ENCODE measurements around the gene NEU4.

Gene NEU4

DNA sequence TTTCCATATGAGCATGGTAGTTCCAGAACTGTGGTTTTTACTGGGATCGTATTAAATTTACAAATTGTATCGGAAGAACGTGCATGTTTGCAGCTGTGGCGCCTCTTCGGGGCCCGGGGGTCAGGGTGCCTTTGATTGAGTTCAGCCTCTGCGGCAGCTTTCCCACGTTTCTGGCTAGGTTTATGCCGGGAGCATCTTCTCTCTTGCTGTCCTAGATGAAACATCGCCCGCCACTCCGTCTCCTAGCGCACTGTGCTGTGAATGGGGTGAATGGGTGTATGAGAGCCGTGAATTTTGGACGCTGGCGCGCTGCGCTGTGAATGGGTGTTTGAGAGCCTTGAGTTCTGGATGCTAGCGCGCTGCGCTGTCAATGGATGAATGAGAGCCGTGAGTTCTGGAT lies 37.4 kb downstream of the NEU4 start:
- no peak overlapping the region for H3K4me3 ChIP-seq (ENCODE audit: low read depth, low read length)
- TF ChIP-seq, protein P1, sequence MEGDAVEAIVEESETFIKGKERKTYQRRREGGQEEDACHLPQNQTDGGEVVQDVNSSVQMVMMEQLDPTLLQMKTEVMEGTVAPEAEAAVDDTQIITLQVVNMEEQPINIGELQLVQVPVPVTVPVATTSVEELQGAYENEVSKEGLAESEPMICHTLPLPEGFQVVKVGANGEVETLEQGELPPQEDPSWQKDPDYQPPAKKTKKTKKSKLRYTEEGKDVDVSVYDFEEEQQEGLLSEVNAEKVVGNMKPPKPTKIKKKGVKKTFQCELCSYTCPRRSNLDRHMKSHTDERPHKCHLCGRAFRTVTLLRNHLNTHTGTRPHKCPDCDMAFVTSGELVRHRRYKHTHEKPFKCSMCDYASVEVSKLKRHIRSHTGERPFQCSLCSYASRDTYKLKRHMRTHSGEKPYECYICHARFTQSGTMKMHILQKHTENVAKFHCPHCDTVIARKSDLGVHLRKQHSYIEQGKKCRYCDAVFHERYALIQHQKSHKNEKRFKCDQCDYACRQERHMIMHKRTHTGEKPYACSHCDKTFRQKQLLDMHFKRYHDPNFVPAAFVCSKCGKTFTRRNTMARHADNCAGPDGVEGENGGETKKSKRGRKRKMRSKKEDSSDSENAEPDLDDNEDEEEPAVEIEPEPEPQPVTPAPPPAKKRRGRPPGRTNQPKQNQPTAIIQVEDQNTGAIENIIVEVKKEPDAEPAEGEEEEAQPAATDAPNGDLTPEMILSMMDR (IDR thresholded peaks at IDR 0.05; ENCODE audit: control insufficient read depth, extremely low read depth, insufficient read depth) = no peak
- DNase-seq (ENCODE audit: low read depth) = no peak

GRCh38 chr2:241848761-241849615 lies 40.0 kb downstream of the NEU4 start:
- TF ChIP-seq, protein P1 (IDR thresholded peaks at IDR 0.05; ENCODE audit: control insufficient read depth, extremely low read depth, insufficient read depth) = no peak
- DNase-seq (ENCODE audit: low read depth) = no peak
- H3K4me3 ChIP-seq (ENCODE audit: low read depth, low read length) = no peak overlapping the region

- no peak overlapping the region for H3K4me3 ChIP-seq (ENCODE audit: low read depth, low read length)
- TF ChIP-seq, protein P1 (IDR thresholded peaks at IDR 0.05; ENCODE audit: control insufficient read depth, extremely low read depth, insufficient read depth) = no peak
- no peak for DNase-seq (ENCODE audit: low read depth)
Measured at GRCh38 chr2:241849616-241850543, 40.9 kb downstream of the NEU4 start.

DNA sequence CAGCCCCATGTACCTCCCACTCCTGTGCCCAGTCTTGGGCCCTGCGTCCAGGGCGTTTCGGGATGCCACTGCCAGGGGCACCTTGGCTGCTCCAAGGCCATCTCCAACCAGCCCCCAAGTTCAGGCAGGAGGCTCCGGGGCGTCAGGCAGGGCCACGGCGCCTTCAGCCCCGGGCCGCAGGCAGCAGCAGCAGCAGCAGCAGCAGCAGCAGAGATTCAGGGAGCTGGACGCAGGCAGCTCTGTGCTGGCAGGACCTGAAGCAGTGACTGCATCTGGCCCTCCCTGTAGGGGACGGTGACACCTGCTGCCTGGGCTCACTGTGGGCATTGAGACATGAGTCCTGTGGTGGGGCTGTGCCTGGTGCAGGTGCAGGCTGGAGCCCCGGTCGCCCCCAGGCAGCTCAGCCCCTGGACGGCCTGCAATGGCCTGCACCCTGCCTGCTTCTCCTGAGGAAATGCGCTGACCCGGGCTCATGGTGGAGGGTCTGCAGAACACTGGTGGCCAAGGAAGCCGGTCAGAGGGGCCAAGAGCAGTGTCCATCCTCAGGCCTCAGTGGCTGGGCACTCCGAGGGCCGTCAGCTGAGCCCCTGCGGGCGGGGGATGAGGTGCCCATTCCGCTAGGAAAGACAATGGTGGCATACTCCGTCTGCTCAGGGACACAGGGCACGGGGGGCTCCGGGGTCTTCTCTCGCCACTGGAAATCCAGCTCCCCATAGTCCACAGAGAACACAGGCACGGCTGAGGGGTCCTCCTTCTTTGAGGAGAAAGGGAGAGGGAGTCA lies 41.7 kb downstream of the NEU4 start:
- DNase-seq (ENCODE audit: low read depth) = no peak
- TF ChIP-seq, protein P1 (IDR thresholded peaks at IDR 0.05; ENCODE audit: control insufficient read depth, extremely low read depth, insufficient read depth) = no peak
- no peak overlapping the region for H3K4me3 ChIP-seq (ENCODE audit: low read depth, low read length)

DNA sequence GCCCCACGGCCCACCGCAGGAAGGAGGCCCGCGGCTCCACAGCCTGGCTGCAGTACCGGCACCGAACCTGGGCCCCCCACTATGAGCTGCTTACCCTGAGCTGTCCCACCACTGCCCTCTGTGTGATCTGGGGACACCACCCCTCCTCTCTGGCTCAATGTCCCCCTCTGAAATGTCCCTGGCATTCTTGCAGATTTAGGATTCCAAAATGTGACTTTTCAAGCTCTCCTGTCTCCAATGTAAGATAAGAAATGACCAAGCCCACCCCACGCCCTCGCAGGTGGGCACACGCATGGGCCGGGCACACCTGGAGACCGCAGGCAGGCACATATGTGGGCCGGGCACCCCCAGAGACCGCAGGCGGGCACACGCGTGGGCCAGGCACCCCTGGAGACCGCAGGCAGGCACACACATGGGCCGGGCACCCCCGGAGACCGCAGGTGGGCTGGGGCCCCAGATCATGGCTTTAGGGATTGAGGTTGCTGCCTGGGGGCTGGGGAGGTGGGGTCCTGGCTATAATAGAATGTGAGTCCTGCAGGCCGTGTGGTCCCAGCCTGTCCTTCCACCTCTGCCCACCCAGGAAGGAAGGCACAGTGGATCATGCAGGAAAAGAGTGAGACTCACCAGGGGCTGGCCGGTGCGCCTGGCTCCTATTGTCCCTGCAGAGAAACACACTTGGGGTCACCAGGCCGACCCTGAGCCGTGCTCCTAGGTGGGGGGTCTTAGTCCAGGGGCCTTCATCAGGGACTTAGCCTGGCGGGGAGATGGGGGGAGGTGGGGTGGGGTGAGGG lies 42.5 kb downstream of the NEU4 start:
- DNase-seq (ENCODE audit: low read depth) = no peak
- TF ChIP-seq, protein P1 (IDR thresholded peaks at IDR 0.05; ENCODE audit: control insufficient read depth, extremely low read depth, insufficient read depth) = no peak
- H3K4me3 ChIP-seq (ENCODE audit: low read depth, low read length) = no peak overlapping the region
